ENCODE results near the gene KLHDC7B.
A peak's percentile ranks its signal among the peaks of the same experiment; 100 is the strongest.
"Not testable (repeated sequence)": the region's sequence is repeated elsewhere in the genome, so short reads cannot be mapped to it uniquely, and the experiment has no call there.

KLHDC7B gene

DNA sequence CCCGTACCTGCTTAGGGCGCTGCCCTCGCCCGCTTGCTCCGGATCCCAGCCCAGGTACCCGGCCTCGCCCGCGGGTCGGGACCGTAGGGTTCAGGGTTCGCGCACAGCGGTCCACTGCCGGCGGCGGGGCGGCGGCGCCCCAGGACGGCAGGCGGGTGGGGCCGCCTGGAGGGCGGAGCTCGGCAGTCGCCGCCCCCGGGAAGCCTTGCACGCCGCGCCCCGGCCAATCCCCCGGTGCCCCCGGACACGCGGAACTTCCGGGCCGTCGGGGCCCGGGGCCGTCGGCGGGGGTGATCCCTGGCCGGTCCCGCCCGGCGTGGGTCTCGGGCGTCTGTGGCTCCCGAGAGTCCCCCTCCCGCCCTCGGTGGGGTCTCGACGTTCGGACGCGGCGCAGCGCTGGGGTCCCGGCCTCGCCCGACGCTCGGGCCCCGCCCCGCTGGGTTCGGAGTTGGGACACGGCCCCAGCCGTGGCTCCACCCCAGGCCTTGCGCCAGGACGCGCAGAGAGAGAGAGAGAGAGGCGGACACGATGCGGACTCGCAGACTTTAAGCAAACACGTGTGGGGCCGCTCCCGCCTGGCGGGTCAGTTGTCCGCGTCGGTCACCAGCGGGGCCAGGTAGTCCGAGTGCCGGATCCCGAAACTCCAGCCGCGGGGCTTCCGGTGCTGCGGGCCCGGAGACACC lies 15.7 kb upstream of the KLHDC7B start, which contains the start of gene TYMP:
TSS of gene TYMP (minus strand) at position 116 of the 683 bp plus-strand sequence. CDS start 303 bp downstream, outside the sequence.
- DNase-seq: peak; percentile 62

DNA sequence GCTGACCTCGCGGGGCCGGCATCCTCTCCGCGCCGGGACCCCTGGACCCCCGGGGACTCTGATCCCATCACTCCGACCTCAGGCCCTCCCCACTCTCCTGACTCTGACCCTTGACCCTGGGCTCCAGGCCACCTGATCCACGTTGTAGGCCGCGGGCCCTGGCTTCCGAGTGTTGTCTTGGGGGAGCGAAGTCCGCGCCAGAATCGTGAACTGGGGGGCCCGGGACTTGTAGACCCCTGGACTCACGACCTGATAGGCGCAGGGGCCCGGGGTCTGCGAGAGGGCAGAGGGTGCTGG lies 15.2 kb upstream of the KLHDC7B start:
- DNase-seq: no peak

DNA sequence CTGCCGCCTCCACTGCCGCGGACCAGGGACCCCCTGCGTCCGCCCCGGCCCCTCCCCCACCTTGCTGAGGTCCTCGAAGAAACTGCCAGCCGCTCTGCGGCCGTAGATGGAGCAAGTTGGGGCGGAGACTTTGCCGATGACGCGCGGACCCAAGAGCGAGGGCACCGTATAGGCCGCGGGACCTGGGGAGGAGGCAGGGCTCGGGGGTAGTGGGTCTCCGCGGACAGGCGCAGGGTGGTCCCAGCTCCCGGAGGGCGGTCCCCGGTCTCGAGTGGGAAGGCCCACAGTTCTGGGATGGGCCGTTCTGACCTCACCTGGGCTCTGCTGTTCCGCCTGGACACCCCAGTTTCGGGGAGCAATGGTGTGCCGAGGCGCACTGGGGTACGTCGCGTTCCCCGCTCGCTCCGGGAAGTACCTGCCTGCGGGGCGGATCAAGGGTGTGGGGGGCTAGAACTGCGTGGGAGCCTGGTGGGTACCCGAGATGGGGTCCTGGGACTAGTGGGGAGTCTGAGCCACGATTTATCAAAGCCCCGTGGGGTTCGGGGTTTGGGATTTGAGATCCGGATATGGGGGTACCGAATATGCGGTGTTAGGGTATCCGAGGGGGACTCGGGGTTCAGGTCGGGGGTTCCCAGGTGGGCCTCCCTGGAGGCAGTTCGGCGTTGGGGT lies 14.7 kb upstream of the KLHDC7B start:
- peak; percentile 89 for DNase-seq

DNA sequence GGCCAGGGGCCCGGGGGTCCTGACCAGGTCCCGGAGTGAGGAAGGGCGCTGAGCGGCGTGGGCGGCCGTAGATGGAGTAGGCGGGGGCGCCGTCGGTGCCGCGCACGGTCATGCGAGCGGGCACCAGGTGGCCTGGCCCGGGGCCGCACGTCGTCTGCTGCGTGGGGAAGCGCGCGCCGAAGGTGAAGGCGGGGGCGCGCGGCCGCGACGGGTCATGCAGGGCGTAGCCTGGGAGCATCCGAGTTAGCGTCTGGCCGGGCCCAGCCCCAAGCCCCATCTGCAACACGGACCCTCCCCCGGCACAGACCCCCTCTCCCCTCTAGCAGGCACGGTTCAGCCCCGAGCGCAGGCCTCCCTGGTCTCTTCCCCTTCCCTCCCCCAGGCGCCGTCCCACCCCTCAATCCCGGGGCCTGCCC lies 14.1 kb upstream of the KLHDC7B start:
- peak; percentile 67 for DNase-seq

DNA sequence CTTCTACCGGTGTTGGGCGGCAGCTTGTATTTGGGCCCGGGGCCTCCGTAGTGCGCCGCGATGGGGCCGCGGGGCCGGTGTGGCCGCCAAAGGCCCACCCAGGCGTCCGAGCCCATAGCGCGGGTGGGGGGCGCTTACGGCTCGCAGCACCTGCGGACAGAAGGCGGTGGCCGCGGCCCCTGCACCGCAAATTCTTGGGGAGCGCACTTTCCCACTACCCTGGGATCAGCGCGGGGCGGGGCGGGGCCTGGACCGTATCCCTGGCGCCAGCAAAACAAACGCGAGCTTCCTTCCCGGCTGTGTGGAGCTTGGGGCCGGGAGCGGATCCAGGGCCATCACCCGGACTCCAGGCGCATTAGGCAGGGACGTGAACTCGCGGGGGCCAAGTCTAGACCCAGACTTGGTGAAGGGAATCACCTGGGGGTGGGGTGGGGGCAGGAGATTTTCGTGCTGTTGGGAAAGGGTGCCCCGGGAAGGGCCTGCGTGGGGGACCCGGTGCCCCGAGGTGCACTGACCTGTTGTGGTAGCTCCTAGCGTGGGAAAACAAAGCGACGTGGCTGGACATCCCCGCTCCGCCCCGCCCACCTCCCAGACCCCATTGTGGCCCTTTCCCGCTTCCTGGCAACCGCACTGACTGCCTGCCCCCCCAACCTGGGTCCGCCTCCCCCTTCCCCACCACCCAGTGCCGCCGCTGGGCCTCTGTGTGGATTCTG lies 13.6 kb upstream of the KLHDC7B start:
- DNase-seq: peak; percentile 77

DNA sequence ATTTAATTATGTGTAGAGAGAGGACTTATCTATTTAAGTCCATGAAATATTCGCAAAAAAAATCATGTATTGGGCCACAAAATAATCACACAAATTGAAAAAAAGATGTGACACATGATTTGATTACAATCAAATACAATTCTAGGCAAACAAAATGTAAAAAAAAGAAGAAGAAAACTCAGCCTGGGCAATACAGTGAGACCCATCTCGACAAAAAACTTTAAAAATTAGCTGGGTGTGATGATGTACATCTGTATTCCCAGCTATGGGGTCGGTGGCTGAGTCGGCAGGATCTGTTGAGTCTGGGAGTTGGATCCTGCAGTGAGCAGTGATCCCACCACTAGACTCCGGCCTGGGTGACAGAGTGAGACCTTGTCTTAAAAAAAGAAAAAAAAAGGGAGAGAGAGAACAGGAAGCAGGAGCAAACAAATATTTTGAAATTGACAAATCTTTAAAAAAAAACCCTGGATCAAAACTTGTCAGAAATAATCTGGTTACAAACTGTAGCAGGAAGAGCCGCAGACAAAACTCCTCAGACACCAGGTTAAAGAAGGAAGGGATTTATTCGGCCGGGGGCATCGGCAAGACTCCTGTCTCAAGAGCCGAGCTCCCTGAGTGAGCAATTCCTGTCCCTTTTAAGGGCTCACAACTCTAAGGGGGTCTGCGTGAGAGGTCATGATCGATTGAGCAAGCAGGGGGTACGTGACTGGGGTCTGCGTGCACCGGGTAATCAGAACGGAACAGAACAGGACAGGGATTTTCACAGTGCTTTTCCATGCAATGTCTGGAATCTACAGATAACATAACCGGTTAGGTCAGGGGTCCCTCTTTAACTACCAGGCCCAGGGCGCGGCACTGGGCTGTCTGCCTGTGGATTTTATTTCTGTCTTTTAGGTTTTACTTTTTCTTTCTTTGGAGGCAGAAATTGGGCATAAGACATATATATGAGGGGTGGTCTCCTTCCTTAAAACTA lies 12.6 kb upstream of the KLHDC7B start:
- DNase-seq: peak; percentile 57

DNA sequence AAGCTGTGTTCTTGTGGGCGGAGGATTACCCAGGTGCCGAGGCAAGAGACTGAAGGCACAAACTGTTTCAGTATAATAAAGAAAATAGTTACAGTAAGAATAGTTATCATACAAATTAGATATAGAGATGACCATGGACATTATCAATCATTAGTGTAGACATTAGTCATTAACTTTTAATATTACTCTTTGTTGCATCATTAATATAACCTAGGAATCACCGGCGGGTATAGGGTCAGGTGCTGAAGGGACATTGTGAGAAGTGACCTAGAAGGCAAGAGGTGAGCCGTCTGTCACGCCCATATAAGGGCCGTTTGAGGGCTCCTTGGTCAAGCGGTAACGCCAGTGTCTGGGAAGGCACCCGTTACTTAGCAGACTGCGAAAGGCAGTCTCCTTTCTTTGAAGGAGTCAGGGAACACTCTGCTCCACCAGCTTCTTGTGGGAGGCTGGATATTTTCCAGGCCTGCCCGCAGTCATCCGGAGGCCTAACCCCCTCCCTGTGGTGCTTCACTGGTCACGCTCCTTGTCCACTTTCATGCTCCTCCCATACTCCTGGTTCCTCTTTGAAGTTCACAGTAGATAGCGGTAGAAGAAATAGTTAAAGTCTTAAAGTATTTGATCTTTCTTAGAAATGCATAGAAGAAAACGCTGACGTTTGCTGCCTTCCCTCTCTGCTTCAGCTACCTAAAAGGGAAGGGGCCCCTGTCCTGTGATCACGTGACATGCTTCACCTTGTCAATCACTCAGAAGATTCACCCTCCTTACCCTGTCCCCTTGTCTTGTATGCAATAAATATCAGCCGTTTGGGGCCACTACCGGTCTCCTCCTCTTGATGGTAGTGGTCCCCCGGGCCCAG lies 11.6 kb upstream of the KLHDC7B start:
- DNase-seq: peak; percentile 68

DNA sequence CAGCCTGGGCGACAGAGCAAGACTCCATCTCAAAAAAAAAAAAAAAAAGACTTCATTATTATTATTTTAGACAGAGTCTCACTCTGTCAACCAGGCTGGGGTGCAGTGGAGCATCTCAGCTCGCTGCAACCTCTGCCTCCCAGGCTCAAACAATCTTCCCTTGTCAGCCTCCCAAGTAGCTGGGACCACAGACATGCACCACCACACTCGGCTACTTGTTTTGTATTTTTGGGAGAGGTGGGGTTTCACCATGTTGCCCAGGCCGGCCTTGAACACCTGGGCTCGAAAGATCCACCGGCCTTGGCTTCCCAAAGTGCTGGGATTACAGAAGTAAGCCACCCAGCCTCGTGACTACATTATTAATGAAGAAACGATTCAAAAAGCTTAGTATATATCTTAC lies 10.6 kb upstream of the KLHDC7B start:
- no peak for DNase-seq

DNA sequence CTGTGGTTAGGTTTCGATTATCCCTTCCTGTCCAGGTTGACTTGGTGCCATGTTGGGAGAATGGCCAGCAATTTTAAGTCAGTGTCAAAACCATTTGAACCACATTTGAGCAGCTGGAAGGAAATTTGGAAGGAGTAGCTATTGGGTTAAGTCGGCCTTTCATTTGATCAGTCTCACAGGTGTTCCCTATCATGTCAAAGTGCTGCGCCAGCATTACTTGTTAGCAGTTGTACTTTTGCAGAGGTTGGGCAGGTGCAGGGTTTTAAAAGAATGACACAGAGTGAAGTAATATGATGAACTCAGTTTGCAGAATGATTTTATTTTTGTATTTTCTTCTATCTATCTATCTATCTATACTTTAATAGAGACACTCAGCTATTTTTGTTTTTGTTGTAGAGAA lies 9.5 kb upstream of the KLHDC7B start:
- no peak for DNase-seq

DNA sequence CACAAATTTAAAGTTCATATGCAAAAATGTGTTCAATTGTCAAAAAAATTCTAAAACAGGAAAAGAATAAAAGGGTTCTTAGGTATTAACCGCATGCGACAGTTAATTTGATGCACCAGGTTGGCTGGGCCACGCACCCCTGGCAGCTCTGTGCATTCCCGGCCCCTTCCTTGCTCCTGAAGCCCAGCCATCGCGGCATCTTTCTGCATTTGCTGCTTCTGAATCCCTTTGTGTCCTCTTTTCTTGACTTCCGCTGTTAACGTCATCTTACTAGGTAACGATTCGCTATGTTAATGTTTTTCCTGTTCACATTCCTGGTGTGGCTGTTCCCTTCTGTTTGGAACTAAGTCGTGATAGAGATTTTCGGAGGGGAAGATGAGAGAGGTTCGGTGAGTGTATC lies 7.9 kb upstream of the KLHDC7B start:
- DNase-seq: no peak

DNA sequence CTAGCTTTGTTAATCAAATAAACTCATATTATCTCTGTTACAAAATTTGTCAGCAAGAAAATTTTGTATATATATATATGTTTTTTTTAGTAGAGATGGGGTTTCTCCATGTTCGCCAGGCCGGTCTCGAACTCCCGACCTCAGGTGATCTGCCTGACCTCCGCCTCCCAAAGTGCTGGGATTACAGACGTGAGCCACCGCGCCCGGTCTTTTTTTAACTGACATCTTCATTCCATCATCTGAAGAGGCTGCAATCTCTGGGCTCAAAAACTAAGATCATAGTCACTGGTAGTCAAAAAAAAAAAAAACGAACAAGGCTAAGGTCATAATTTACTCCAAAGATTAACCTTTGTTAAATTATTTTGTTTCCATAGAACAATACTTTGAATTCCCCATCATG lies 5.3 kb upstream of the KLHDC7B start:
- DNase-seq: no peak

DNA sequence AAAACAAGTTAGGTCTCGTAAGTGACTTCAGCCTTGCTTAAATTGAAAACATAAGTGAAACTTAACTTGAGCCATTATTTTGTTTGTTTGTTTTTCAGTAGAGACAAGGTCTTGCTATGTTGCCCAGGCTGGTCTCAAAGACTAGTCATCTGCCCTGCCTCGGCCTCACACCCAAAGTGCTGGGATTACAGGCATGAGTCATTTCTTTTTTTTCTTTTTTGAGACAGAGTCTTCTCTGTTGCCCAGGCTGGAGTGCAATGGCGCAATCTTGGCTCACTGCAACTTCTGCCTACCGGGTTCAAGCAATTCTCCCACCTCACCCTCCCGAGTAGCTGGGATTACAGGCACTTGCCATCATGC lies 4.1 kb upstream of the KLHDC7B start:
- not testable (repeated sequence) for DNase-seq

DNA sequence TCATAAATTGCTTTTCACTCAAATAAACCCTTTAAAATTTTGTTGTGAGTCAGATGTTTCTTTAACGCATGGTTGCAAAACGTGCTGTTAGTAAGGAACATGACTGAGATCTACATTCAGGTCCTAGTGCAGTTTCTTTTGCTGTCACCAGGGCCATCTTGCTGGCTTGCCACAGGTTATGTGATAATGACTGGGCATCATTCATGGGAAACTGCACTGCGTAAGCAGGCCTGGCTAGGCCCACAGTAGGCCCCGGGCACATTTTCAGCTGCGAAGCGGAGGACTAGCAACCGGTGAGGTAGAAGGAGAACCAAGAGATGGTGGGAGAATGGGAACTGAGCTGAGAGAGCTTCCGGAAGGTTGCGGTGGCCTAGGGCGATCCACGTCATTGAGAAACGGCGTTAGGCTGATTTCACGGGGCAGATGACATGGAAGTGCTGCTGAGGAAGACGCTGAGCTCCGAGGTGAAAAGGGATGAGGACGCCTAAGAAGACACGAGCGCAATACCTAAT lies 3.2 kb upstream of the KLHDC7B start:
- DNase-seq: no peak

DNA sequence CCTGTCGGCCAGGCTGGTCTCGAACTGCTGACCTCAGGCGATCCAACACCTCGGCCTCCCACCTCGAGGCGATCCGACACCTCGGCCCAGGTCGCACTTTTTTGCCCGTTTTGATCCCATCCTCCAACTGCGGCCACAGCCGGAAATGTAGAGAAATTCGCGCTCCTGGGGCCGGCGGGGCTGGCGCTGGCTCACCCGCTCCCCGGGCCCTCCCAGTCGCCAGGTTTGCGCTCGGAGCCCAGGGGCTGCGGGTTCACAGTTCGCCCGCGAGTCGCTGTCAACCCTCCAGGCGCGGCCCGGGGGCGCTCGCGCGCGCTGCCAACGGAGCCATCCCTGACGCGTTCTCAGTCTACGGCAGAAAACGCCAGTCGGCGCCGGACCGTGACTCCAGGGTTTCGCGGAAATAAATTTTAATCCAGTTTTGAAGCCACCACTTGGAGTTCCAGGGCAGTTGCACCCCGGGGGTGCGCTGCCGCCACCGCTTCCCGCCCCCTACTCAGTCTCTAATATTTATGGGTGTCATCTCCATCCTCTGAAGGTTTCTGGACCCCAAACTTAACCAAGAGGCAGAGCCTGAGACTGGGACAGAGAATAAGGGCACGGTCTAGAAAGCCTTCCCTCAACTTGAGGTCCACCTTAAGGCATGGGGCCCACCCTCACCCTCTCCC lies 1.5 kb upstream of the KLHDC7B start:
- DNase-seq: peak; percentile 86

DNA sequence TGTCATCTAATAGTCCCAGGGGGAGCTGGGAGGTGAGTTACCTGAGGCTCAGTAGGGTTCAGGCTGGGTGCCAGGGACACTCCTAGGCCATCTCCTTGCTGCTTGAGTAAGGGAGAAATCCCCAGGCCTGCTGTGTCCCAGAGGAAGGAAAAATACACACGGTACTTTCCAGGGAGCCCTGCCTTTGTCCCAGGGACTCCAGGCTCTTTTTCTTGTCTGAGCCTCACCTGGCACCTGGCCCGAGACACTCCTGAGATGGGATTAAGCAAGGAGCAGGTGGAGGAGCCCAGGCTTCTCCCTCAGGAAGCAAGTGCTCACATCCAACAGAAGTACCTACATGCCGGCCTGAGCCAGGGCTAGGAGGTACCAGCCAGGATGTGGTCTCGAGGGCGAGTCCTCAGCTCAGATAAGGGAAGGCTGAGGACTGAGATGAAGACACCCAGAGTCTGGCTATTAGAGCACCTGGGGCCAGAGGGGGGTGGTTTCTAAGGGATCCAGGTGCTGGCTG lies 899 bp upstream of the KLHDC7B start:
- DNase-seq: no peak

DNA sequence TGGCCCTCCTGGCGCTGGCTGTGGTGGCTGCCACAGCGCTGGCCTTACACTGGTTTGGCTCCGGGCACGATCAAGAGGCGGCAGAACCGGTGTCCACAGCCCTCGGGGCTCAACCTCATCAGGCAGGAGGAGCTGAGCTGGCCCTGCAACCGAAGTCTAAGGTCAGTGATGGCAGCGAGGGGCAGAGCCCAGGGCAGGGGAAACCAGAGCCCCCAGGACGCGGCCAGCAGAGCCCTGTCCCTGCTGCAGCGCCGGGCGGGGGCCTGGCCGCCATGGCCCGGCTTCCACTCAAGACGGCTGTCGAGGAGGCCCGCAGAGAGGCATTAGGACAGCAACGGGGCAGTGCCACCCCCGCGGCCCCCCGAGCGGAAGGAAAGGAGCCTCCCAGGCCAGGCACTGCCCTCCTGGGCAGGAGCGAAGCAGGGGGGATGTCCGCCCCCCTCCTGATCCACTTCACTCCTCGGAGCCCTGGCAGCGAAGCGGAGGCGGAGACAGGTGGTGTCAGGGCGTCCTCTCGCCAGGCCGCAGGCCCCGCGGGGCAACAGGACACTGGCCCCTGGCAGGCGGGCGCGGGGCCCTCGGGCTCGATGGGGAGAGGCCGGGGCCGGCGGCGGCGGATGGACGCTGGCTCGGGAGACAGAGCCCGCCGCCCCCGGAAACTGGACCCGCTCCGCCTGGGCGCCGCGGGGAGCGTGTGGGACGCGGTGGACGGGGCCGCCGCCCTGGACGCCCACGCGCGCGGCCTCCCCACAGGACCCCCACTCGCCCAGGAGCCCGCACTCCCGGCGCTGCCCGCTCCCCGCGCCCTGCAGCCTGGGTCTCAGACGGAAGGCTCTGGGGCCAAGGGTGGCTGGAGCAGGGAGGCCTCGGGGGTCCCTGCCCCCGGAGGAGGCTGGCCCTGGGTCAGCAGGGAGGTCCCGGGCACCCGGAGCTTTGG lies 895 bp downstream of the KLHDC7B start:
- DNase-seq: no peak

DNA sequence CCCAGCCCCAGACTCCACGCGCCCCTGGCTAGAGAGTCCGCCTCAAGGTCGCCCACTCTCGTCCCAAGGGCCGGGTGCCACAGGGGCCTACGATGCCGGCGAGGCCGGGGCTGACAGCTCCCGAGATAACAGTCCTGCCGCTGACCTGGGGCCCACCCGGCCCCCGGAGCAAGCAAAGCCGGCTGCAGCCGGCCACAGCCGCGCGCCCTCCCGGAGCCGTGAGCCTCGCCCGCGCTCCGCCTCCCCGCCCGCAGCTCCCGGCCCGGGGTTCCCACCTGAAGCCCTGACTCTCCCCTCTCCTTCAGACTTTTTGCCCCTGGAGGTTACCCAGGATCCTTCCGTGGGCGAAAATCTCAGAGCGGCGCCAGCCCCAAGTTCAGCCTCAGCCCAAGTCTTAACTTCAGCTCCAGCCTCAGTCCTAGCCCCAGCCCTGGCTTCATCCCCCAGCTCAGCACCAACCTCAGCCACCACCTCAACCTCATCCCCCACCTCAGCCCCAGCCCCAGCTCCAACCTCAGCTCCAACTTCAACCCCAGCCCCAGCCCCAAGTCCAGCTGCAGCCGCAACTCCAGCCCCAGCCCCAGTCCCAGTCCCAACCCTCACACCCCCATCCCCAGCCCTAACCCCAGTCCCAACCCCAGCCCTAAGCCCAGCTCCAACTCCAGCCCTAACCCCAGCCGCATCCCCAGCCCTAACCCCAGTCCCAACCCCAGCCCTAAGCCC lies 1.7 kb downstream of the KLHDC7B start:
- DNase-seq: no peak

DNA sequence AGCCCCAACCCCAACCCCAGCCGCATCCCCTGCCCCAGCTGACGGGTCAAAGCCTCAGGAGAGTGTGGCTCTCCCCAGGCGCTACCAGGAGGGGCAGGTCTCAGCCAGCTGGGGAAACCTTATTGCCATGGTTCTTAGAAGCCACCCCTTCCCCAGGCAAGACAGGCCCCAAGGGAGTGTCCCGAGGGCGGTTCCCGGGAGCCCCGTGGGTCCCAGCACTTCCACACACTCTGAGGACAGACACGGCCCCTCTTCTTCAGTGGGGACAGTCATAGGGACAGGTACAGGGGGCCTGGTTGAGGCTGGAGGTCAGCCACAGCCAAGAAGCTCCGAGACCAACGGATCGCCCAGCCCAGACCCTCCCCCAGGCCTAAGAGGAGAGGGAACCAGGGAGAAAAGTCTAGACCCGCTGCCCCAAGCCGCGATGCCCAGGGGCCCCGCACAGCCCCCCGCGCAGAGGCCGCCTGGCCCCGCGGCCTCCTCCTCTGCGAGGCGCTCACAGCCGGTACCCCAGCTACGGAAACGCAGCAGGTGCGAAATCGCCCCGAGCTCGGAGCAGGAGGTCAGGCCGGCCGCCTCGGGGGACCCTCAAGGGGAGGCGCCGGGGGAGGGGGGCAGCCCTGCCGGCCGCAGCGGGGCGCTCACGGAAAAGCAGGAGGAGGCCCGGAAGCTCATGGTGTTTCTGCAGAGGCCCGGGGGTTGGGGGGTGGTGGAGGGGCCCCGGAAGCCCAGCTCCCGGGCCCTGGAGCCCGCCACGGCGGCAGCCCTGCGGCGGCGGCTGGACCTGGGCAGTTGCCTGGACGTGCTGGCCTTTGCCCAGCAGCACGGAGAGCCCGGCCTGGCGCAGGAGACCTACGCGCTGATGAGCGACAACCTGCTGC lies 2.6 kb downstream of the KLHDC7B start:
- DNase-seq: no peak
